Osteocyte (in vitro differentiated cells): ENCODE data around the gene CACNG7. TPM values are rescaled to one million over a fixed set of nuclear protein-coding genes. Genes with fewer than 3 reads are reported as not detected.

Experiments used
- DNase-seq: peaks from one replicate; pipeline ENCODE4 v3.0.0; 2021; ENCODE audit warnings: mixed read lengths; ENCODE audit not compliant: unreplicated experiment; ENCODE audit errors: extremely low spot score
- H3K27ac Mint-ChIP-seq: one replicate; pipeline ENCODE4 v1.8.0; 2021; ENCODE audit warnings: mild to moderate bottlenecking, mixed read lengths; ENCODE audit not compliant: unreplicated experiment
- H3K27me3 Mint-ChIP-seq: one replicate; pipeline ENCODE4 v1.8.0; 2021; ENCODE audit warnings: mixed read lengths; ENCODE audit not compliant: unreplicated experiment
- H3K36me3 Mint-ChIP-seq: one replicate; pipeline ENCODE4 v1.8.0; 2021; ENCODE audit warnings: mixed read lengths; ENCODE audit not compliant: unreplicated experiment
- H3K4me1 Mint-ChIP-seq: one replicate; pipeline ENCODE4 v1.8.0; 2021; ENCODE audit warnings: mixed read lengths; ENCODE audit not compliant: unreplicated experiment
- H3K4me3 Mint-ChIP-seq: one replicate; pipeline ENCODE4 v1.8.0; 2021; ENCODE audit warnings: mild to moderate bottlenecking, moderate library complexity, mixed read lengths; ENCODE audit not compliant: unreplicated experiment
- H3K9me3 Mint-ChIP-seq: one replicate; pipeline ENCODE4 v1.8.0; 2021; ENCODE audit warnings: mixed read lengths; ENCODE audit not compliant: unreplicated experiment
- CTCF ChIP-seq: fragments of 200-600 bp; sonication (generic); IDR thresholded peaks from 2 replicates; pipeline ENCODE4 v1.5.0; 2021; ENCODE audit warnings: antibody characterized with exemption, mild to moderate bottlenecking, moderate library complexity
- total RNA-seq: library from RNA; stranded (reverse); gene quantifications from 2 replicates; pipeline ENCODE4 v1.2.1, GENCODE V29; 2021

Gene CACNG7
- total RNA-seq, 1 donor from 2014 or later = not detected

DNA sequence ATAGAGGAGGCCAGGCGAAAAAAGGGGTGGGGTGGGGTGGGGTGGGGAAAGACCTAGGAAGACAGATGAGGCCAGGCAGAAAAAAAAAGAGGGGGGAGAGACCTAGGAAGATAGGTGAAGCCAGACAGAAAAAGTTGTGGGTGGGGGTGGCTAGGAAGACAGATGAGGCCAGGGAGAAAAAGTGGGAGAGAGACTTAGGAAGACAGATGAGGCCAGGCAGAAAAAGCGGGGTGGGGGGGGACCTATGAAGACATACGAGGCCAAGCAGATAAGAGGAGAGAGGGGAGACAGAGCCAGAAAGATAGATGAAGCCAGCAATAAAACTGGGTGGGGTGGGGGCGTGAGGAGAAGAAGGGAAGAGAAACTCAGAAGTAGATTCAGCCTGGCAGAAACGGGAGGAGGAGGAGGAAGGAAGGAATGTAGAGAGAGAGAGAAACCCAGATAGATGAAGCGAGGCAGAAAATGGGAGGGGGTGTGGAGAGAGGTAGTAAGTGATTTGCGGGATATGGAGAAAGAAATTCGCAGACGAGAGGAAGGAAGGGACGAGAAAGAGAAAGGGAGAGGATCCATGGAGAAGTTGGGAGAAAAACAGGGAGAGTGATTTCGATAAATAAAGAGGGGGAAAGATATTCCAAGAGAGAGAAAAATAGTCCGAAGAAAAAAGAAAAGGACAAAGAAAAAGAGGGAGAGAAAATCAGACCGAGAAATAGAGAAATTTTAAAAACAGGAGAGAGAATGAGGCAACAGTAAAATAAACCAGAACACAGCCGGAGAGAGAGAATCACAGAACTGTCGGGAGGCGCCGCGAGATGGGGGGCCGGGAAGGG is 70.1 kb downstream of the CACNG7 start:
- H3K27me3 Mint-ChIP-seq = peaks cover 41% of the 10 kb centered on the region
- no peak overlapping the region for H3K27ac Mint-ChIP-seq

GRCh38 chr19:53980539-53981375 is 71.7 kb downstream of the CACNG7 start:
- TF ChIP-seq CTCF = no peak

More for the DNA sequence above, 70.1 kb downstream of the CACNG7 start:
- no peak for DNase-seq
- peaks cover 7% of the 10 kb centered on the region for H3K9me3 Mint-ChIP-seq
- H3K4me3 Mint-ChIP-seq = no peak overlapping the region
- TF ChIP-seq CTCF = no peak
- no peaks in the 10 kb centered on the region for H3K36me3 Mint-ChIP-seq
- peaks cover 17% of the 10 kb centered on the region for H3K4me1 Mint-ChIP-seq

DNA sequence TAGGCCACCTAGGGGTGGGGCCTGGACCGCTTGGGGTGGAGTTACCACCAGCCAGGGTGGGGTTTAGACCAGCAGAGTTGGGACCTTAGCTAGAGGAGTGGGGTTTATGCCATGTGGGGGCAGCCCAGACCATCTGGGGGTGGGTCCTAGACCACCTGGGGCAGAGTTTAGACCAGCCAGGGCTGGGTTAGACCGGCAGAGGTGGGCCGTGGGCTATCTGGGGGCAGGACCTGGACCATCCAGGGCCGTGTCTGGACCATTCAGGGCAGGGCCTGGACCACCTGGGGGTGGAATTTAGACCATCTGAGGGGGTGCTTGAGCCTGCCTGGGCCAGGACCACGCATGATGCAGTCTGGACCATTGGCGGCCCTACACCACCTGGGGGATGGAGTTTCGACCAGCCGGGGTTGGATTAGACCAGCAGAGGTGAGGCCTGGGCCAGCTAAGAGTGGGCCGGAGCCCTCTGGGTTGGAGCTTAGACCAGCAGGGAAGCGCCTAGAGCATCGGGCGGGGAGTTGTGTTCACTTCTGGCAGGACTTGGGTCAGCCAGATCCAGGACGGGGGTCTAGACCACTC is 72.4 kb downstream of the CACNG7 start:
- no peaks in the 10 kb centered on the region for H3K36me3 Mint-ChIP-seq
- peaks cover 41% of the 10 kb centered on the region for H3K27me3 Mint-ChIP-seq
- H3K9me3 Mint-ChIP-seq = peaks cover 7% of the 10 kb centered on the region
- TF ChIP-seq CTCF = no peak
- H3K27ac Mint-ChIP-seq = no peak overlapping the region
- H3K4me1 Mint-ChIP-seq = peaks cover 17% of the 10 kb centered on the region
- DNase-seq = no peak
- no peak overlapping the region for H3K4me3 Mint-ChIP-seq

More at GRCh38 chr19:53980539-53981375, 71.7 kb downstream of the CACNG7 start:
- Mint-ChIP-seq H3K36me3 (no peaks in the 10 kb centered on the region), H3K27me3 (peaks cover 41% of the 10 kb centered on the region), H3K4me3 (no peak overlapping the region), H3K27ac (no peak overlapping the region), H3K9me3 (peaks cover 7% of the 10 kb centered on the region), H3K4me1 (peaks cover 17% of the 10 kb centered on the region)
- DNase-seq = no peak

- Mint-ChIP-seq H3K4me3 (no peak overlapping the region), H3K9me3 (peaks cover 7% of the 10 kb centered on the region), H3K27ac (no peak overlapping the region), H3K27me3 (peaks cover 41% of the 10 kb centered on the region), H3K36me3 (no peaks in the 10 kb centered on the region), H3K4me1 (peaks cover 17% of the 10 kb centered on the region)
- TF ChIP-seq CTCF = no peak
- no peak for DNase-seq
Measured at GRCh38 chr19:53982001-53982451, 72.9 kb downstream of the CACNG7 start.
